ENCODE results near the gene NSUN6. TPM values are rescaled to one million over a fixed set of nuclear protein-coding genes. Genes with fewer than 3 reads are reported as not detected.

The NSUN6 gene
- total RNA-seq, 1 donor from 2014 or later: 42.3 TPM

- DNase-seq: no peak
Measured at GRCh38 chr10:18500576-18500975, 150.8 kb downstream of the NSUN6 start.

DNA sequence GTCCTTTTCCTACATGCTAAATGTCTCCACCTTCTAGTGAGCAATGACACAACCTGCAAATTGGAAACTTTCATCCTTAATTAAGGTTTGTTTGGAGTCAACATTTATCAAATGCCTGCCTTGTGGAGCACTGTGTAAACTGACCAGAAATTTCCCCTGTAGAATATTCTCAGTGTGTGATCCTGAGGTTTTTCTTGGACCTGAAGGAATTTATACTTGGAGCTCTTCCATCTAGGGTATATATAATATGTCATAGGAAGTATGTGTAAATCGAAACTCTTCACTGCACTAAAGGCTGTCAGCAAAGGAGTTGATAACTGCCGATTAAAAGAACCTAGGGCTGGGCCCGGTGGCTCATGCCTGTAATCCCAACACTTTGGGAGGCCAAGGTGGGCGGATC is 152.4 kb downstream of the NSUN6 start:
- DNase-seq: no peak

- DNase-seq: no peak
Measured at GRCh38 chr10:18497806-18498369, 153.5 kb downstream of the NSUN6 start.

Other genes starting within 250 kb of the NSUN6 start
- gene ARL5B, start 7.8 kb upstream of the NSUN6 start, total RNA-seq: 91.7 TPM